KMS-11 (cell line): ENCODE results near the gene RAPGEF3.

Experiments
- H2AFZ ChIP-seq: fragments of 200-600 bp; sonication (generic); 2 replicates; pipeline ENCODE4 v1.6.1; 2016; ENCODE audit warnings: antibody characterized with exemption, mixed run types, low read depth
- H3K27ac ChIP-seq: fragments of 200-600 bp; sonication (generic); 2 replicates; pipeline ENCODE4 v1.6.1; 2016; ENCODE audit warnings: mild to moderate bottlenecking, mixed run types
- H3K27me3 ChIP-seq: fragments of 200-600 bp; sonication (generic); 2 replicates; pipeline ENCODE4 v1.6.1; 2017; ENCODE audit warnings: mild to moderate bottlenecking, low read depth, mixed run types, moderate library complexity; ENCODE audit not compliant: insufficient read depth
- H3K36me3 ChIP-seq: fragments of 200-600 bp; sonication (generic); 2 replicates; pipeline ENCODE4 v1.6.1; 2017; ENCODE audit warnings: mild to moderate bottlenecking, mixed run types; ENCODE audit not compliant: insufficient read depth
- H3K4me1 ChIP-seq: fragments of 200-600 bp; sonication (generic); 2 replicates; pipeline ENCODE4 v1.6.1; 2016; ENCODE audit warnings: mild to moderate bottlenecking, low read depth, mixed run types; ENCODE audit not compliant: poor library complexity, severe bottlenecking
- H3K4me2 ChIP-seq: fragments of 200-600 bp; sonication (generic); 2 replicates; pipeline ENCODE4 v1.7.0; 2016; ENCODE audit warnings: mild to moderate bottlenecking, mixed run types
- H3K4me3 ChIP-seq: fragments of 200-600 bp; sonication (generic); IDR thresholded peaks from 2 replicates; pipeline ENCODE4 v1.6.1; 2017; ENCODE audit warnings: low read depth, low read length, mixed read lengths; ENCODE audit not compliant: insufficient read depth
- H3K79me2 ChIP-seq: fragments of 200-600 bp; sonication (generic); 2 replicates; pipeline ENCODE4 v1.6.1; 2016; ENCODE audit warnings: low read depth, mixed run types; ENCODE audit not compliant: insufficient read depth
- H3K9ac ChIP-seq: fragments of 200-600 bp; sonication (generic); 2 replicates; pipeline ENCODE4 v1.6.1; 2016; ENCODE audit warnings: mild to moderate bottlenecking, mixed run types
- H4K20me1 ChIP-seq: fragments of 200-600 bp; sonication (generic); 2 replicates; pipeline ENCODE4 v1.6.1; 2016; ENCODE audit warnings: mild to moderate bottlenecking, mixed run types; ENCODE audit not compliant: insufficient read depth
- CTCF ChIP-seq: fragments of 200-600 bp; sonication (generic); conservative IDR thresholded peaks from 2 replicates; pipeline ENCODE4 v1.6.1; 2017; ENCODE audit warnings: low read depth, mild to moderate bottlenecking, antibody characterized with exemption, low read length, moderate library complexity, mixed read lengths

The RAPGEF3 gene

DNA sequence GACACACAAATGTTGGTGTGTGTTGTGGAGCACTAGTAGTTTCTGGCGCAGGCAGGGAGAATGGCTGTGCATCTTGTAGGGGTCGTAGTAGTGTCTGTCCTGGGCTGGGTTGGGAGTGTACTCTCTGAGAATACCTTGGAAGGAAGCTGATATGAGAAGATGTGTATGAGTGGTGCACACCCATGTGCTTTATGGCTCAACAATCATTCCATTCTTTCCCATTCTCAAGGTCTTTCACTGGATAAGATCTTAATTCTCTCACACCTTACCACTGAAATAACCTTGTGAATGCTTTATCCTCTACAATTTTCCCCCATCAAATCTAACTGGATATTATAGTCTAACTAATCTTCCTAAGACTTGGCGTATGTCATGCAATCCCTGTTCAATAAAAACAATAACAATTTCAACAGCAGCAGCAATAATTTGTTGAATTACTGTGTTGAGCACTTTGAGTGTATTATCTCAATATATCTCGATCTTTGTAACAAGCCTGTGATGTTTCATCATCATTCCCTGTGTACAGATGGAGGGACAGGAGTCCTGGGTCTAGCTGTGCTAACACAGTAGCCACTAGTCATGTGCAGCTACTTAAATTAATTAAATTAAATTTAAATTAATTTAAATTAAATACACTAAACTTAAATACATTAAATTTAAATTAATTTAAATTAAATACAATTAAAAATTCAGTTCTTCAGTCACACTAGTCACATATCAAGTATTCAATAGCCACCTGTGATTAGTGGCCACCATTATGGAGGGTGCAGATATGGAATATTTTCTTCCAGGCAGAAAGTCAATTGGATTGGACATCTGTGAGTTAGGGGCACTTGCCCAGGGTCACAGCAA, 10.8 kb upstream of the RAPGEF3 start:
- Histone ChIP-seq H3K9ac (no peak overlapping the region), H3K79me2 (0 out of 2 replicates have a peak, but pooled peaks cover 6% of the 10 kb centered on the region), H3K4me1 (peaks cover 61% of the 10 kb centered on the region), H3K27me3 (no peaks in the 10 kb centered on the region), H3K27ac (no peak overlapping the region), H3K36me3 (no peaks in the 10 kb centered on the region), H2AFZ (no peak overlapping the region), H3K4me2 (no peak overlapping the region), H3K4me3 (no peak overlapping the region), H4K20me1 (no peaks in the 10 kb centered on the region)
- no peak for TF ChIP-seq CTCF

DNA sequence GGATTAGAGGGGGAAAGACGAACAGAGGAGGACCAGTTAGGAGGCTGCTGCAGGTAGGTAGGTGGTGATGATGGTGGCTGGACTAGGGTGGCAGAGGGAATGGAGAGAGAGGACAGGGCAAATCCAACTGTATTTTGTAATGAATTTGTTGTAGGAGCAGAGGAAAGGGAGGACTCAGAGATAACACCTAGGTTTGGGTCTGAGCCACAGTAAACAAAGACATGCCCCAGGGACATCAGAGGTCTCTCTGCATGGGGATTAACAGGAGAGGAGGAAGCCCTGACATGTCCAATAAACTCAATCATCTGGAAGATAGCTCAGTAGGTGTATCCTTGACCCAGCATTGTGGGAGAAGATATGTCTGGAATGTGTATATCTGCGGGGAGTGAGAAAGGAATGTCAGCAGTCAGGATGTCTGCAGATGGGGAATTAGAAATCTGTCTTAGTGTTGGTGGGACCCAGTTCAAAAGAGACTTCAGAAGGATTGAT, 9.7 kb upstream of the RAPGEF3 start:
- TF ChIP-seq CTCF: no peak

DNA sequence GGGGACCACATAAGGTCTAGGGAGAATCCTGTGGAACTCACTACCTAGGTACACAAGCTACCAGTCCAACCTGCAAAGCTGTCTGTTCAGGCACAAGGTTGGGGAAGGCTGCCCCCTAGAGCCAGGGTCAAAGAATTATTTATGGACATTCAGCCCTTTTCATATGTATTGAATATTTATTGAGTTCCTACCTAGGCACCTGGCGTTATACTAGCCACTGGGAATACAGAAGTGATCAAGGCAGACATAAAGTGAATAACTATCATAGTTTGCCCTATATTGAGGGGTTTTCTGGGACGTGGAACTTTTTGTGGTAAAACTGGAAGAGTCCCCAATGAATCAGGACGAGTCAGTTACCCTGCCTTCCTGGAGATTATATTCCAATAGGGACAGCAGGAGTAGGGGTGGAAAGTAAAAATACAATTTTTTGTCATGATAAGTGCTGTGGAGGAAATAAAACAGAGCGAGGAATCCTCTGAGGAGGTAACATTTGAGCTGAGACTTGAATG, 8.6 kb upstream of the RAPGEF3 start:
- Histone ChIP-seq H2AFZ (no peak overlapping the region), H3K79me2 (no peaks in the 10 kb centered on the region), H3K27me3 (no peaks in the 10 kb centered on the region), H3K4me2 (peak overlapping the region; percentile 57; the same call in 1 of the 2 replicates), H3K4me1 (peaks cover 48% of the 10 kb centered on the region), H4K20me1 (no peaks in the 10 kb centered on the region), H3K27ac (no peak overlapping the region), H3K36me3 (no peaks in the 10 kb centered on the region), H3K4me3 (no peak overlapping the region), H3K9ac (no peak overlapping the region)
- peak; percentile 83 for TF ChIP-seq CTCF

More for the DNA sequence above, 9.7 kb upstream of the RAPGEF3 start:
- H3K36me3 ChIP-seq: no peaks in the 10 kb centered on the region
- H4K20me1 ChIP-seq: no peaks in the 10 kb centered on the region
- no peaks in the 10 kb centered on the region for H3K79me2 ChIP-seq
- H3K9ac ChIP-seq: no peak overlapping the region
- no peak overlapping the region for H3K27ac ChIP-seq
- no peak overlapping the region for H3K4me3 ChIP-seq
- peaks cover 53% of the 10 kb centered on the region for H3K4me1 ChIP-seq
- no peak overlapping the region for H3K4me2 ChIP-seq
- no peak overlapping the region for H2AFZ ChIP-seq
- no peaks in the 10 kb centered on the region for H3K27me3 ChIP-seq

- Histone ChIP-seq H3K36me3 (no peaks in the 10 kb centered on the region), H3K27ac (peak overlapping the region; percentile 39; the same call in 1 of the 2 replicates), H3K79me2 (no peaks in the 10 kb centered on the region), H2AFZ (no peak overlapping the region), H3K4me1 (peaks cover 43% of the 10 kb centered on the region), H4K20me1 (no peaks in the 10 kb centered on the region), H3K4me3 (no peak overlapping the region), H3K27me3 (no peaks in the 10 kb centered on the region), H3K4me2 (peak overlapping the region; percentile 57; the same call in 1 of the 2 replicates), H3K9ac (no peak overlapping the region)
- no peak for TF ChIP-seq CTCF
Observed at GRCh38 chr12:47766502-47767215, 8.0 kb upstream of the RAPGEF3 start.
